NB4 (cell line): ENCODE results near the gene SAMMSON.

ENCODE experiments used
- MYC ChIP-seq: IDR thresholded peaks from 2 replicates; pipeline ENCODE4 v1.6.1; 2011; ENCODE audit warnings: low read depth, low read length
- POLR2A ChIP-seq: IDR thresholded peaks from 2 replicates; pipeline ENCODE4 v1.6.1; 2011; ENCODE audit warnings: mild to moderate bottlenecking; ENCODE audit not compliant: insufficient read length; ENCODE audit errors: extremely low read depth
- TF ChIP-seq, protein P1 (sequence below): IDR thresholded peaks from 2 replicates; pipeline ENCODE4 v1.6.1; 2011; ENCODE audit warnings: low read depth, low read length
- TF ChIP-seq, protein P2 (sequence below): IDR thresholded peaks from one replicate; pipeline ENCODE4 v1.5.1; 2012; ENCODE audit warnings: low read depth, low read length

DNA sequence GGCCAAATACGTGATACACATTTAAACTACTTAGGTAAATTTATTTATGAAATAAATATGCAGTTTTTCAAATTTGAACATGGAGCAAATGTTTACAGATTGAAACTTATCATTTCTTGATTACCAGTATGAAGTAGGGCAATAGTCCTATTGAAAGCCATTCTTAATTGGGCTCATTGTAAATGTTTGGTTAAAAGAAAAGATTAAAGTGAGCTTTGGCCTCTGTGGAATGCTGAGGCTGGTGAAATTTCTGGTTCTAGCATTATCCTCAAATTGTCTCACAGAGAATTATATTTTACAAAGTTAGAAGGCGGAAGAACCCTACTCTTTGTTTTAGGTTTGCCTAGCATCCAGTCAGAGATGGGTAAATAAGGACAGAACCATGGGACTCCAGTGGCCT, 73.2 kb downstream of the SAMMSON start:
- TF ChIP-seq, protein P1, sequence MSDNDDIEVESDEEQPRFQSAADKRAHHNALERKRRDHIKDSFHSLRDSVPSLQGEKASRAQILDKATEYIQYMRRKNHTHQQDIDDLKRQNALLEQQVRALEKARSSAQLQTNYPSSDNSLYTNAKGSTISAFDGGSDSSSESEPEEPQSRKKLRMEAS = no peak
- TF ChIP-seq, protein P2, sequence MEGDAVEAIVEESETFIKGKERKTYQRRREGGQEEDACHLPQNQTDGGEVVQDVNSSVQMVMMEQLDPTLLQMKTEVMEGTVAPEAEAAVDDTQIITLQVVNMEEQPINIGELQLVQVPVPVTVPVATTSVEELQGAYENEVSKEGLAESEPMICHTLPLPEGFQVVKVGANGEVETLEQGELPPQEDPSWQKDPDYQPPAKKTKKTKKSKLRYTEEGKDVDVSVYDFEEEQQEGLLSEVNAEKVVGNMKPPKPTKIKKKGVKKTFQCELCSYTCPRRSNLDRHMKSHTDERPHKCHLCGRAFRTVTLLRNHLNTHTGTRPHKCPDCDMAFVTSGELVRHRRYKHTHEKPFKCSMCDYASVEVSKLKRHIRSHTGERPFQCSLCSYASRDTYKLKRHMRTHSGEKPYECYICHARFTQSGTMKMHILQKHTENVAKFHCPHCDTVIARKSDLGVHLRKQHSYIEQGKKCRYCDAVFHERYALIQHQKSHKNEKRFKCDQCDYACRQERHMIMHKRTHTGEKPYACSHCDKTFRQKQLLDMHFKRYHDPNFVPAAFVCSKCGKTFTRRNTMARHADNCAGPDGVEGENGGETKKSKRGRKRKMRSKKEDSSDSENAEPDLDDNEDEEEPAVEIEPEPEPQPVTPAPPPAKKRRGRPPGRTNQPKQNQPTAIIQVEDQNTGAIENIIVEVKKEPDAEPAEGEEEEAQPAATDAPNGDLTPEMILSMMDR = no peak
- TF ChIP-seq MYC (no peak), POLR2A (no peak)
